HepG2 (cell line): ENCODE measurements around the gene PDE4D. TPM values are rescaled to one million over a fixed set of nuclear protein-coding genes. Genes with fewer than 3 reads are reported as not detected.

ENCODE experiments used
- ATAC-seq: fragments of 200-7000 bp; cut with Tn5 transposase; 3 replicates; pipeline ENCODE4 v1.9.1; 2020; ENCODE audit warnings: mild to moderate bottlenecking, moderate library complexity
- BruUV-seq: library from RNA; stranded (reverse); fragments of 400-500 nt; replicated peaks from 2 replicates; lab custom pipeline; 2021; lab: Mats Ljungman, UMichigan
- CTCF ChIA-PET: fragments of 300-600 bp; formaldehyde crosslinking; extraction: SDS; loops from one replicate; lab custom pipeline; 2021; ENCODE audit warnings: low total read pairs, inconsistent platforms, low intra/inter-chr PET ratio; lab: Yijun Ruan, JAX
- POLR2A ChIA-PET: fragments of 350-600 bp; sonication (Branson Sonifier 250); formaldehyde crosslinking; loops from one replicate; lab custom pipeline; 2020; ENCODE audit warnings: antibody characterized with exemption, inconsistent platforms; lab: Yijun Ruan, JAX
- DNase-seq: peaks from one replicate; pipeline ENCODE4 v3.0.0-alpha.2; 2015; ENCODE audit warnings: low spot score
- FAIRE-seq: peaks from 3 replicates; lab custom pipeline; 2011; peaks lifted over from hg19 to GRCh38; lab: Jason Lieb, UNC
- H2AFZ ChIP-seq: one replicate; pipeline ENCODE4 v1.6.1; 2011; ENCODE audit warnings: low read length, inconsistent platforms
- H3K27ac ChIP-seq: fragments of 300-600 bp; 3 replicates; pipeline ENCODE4 v1.8.0; 2011; ENCODE audit warnings: mixed run types, mild to moderate bottlenecking, mixed read lengths, low read length, inconsistent platforms; ENCODE audit not compliant: insufficient read depth; ENCODE audit errors: extremely low read length
- H3K27me3 ChIP-seq, 2 experiments: fragments of 200-600 bp in 1 of 2; 2 replicates in 1 of 2; 3 replicates in 1 of 2; pipeline versions ENCODE4 v1.6.0 to v1.8.0; 2011; ENCODE audit warnings: low read length in 2 of 2, mild to moderate bottlenecking in 2 of 2, moderate library complexity in 2 of 2, inconsistent platforms in 1 of 2; ENCODE audit not compliant: insufficient read depth in 2 of 2, control insufficient read depth in 1 of 2
- H3K36me3 ChIP-seq, 2 experiments: fragments of 200-600 bp in 1 of 2; replicated peaks in 1 of 2; 2 replicates in 1 of 2; 3 replicates in 1 of 2; pipeline versions ENCODE4 v1.5.1 to v1.8.0; 2011; ENCODE audit warnings: low read length in 2 of 2, inconsistent platforms in 1 of 2; ENCODE audit not compliant: insufficient read depth in 2 of 2, control insufficient read depth in 1 of 2
- H3K4me1 ChIP-seq: 2 replicates; pipeline ENCODE4 v1.5.1; 2012; ENCODE audit warnings: low read length, inconsistent platforms; ENCODE audit not compliant: insufficient read depth
- H3K4me2 ChIP-seq: 2 replicates; pipeline ENCODE4 v1.6.0; 2011; ENCODE audit warnings: low read depth, low read length, inconsistent platforms
- H3K4me3 ChIP-seq, 3 experiments: fragments of 200-600 bp in 1 of 3; sonication (generic), shearing (Covaris generic) in 1 of 3; replicated peaks in 1 of 3; 2 replicates each; pipeline ENCODE4 v1.5.1; 2011 to 2016; ENCODE audit warnings: low read length in 3 of 3, inconsistent platforms in 2 of 3, low read depth in 2 of 3, mild to moderate bottlenecking in 2 of 3, control low read depth in 1 of 3, mixed read lengths in 1 of 3; ENCODE audit not compliant: insufficient read depth in 1 of 3
- H3K79me2 ChIP-seq: one replicate; pipeline ENCODE4 v1.6.1; 2011; ENCODE audit warnings: low read length, inconsistent platforms; ENCODE audit not compliant: insufficient read depth
- H3K9ac ChIP-seq: 2 replicates; pipeline ENCODE4 v1.6.0; 2011; ENCODE audit warnings: mild to moderate bottlenecking, low read depth, low read length, inconsistent platforms; ENCODE audit not compliant: insufficient read depth
- H3K9me3 ChIP-seq: 2 replicates; pipeline ENCODE4 v1.5.1; 2012; ENCODE audit warnings: mild to moderate bottlenecking, low read length
- H4K20me1 ChIP-seq: 2 replicates; pipeline ENCODE4 v1.6.0; 2011; ENCODE audit warnings: inconsistent platforms, mild to moderate bottlenecking, low read length, moderate library complexity; ENCODE audit not compliant: insufficient read depth
- IRF2 ChIP-seq: IDR thresholded peaks from 2 replicates; pipeline ENCODE4 v1.6.1; 2018; ENCODE audit warnings: missing genetic modification reagents, missing compliant biosample characterization
- MXI1 ChIP-seq: IDR thresholded peaks from 3 replicates; pipeline ENCODE4 v1.6.1; 2012; ENCODE audit warnings: low read depth, low read length, inconsistent platforms, borderline replicate concordance
- POGK ChIP-seq: sonication (generic); formaldehyde crosslinking; conservative IDR thresholded peaks from 2 replicates; pipeline ENCODE4 v1.8.0; 2022; ENCODE audit warnings: mild to moderate bottlenecking, moderate library complexity, missing genetic modification reagents
- POLR2G ChIP-seq: fragments of 200-400 bp; formaldehyde crosslinking; IDR thresholded peaks from 2 replicates; pipeline ENCODE4 v1.6.1; 2018; ENCODE audit warnings: mild to moderate bottlenecking, low read depth, low read length, moderate library complexity
- RORA ChIP-seq: sonication (generic); formaldehyde crosslinking; IDR thresholded peaks from 2 replicates; pipeline ENCODE4 v1.5.0; 2020; ENCODE audit warnings: mild to moderate bottlenecking, missing genetic modification reagents, moderate library complexity
- SRSF4 ChIP-seq: fragments of 200-400 bp; formaldehyde crosslinking; IDR thresholded peaks from one replicate; pipeline ENCODE4 v1.6.1; 2018; ENCODE audit warnings: mild to moderate bottlenecking, low read depth, low read length, moderate library complexity; ENCODE audit not compliant: poor library complexity, severe bottlenecking
- TRIM22 ChIP-seq: fragments of 450-650 bp; IDR thresholded peaks from 2 replicates; pipeline ENCODE4 v1.6.1; 2017
- ZBTB3 ChIP-seq: sonication (generic); formaldehyde crosslinking; IDR thresholded peaks from 2 replicates; pipeline ENCODE4 v1.4.0; 2020; ENCODE audit warnings: low read depth, mild to moderate bottlenecking, moderate library complexity, missing genetic modification reagents, borderline replicate concordance
- ZNF260 ChIP-seq: sonication (generic); formaldehyde crosslinking; IDR thresholded peaks from 2 replicates; pipeline ENCODE4 v1.4.0; 2020; ENCODE audit warnings: missing genetic modification reagents, low read depth, mild to moderate bottlenecking, borderline replicate concordance
- ZNF30 ChIP-seq: sonication (generic); formaldehyde crosslinking; IDR thresholded peaks from 2 replicates; pipeline ENCODE4 v1.5.0; 2020; ENCODE audit warnings: mild to moderate bottlenecking, missing genetic modification reagents
- ZNF530 ChIP-seq: sonication (generic); formaldehyde crosslinking; IDR thresholded peaks from 2 replicates; pipeline ENCODE4 v1.5.0; 2020; ENCODE audit warnings: low read depth, mild to moderate bottlenecking, missing genetic modification reagents
- ZNF652 ChIP-seq: IDR thresholded peaks from 2 replicates; pipeline ENCODE4 v1.6.1; 2016; ENCODE audit warnings: low read depth, borderline replicate concordance
- ZNF704 ChIP-seq: sonication (generic); formaldehyde crosslinking; IDR thresholded peaks from 2 replicates; pipeline ENCODE4 v1.8.1; 2023; ENCODE audit warnings: mild to moderate bottlenecking, inconsistent platforms, moderate library complexity, missing genetic modification reagents, borderline replicate concordance
- ZNF772 ChIP-seq: sonication (generic); formaldehyde crosslinking; IDR thresholded peaks from 2 replicates; pipeline ENCODE4 v1.5.0; 2020; ENCODE audit warnings: mild to moderate bottlenecking, missing genetic modification reagents
- WGBS: methylation state at CpG from one replicate; pipeline ENCODE4 v1.1.6; 2017; ENCODE audit warnings: low lambda C conversion rate; 5-methylcytosine and 5-hydroxymethylcytosine counted together
- in situ Hi-C: cut with HindIII; loops from 2 replicates; pipeline ENCODE4 v1.10.0; 2017; ENCODE audit warnings: low pct_unique_long_range_greater_than_20kb; ENCODE audit not compliant: extremely low pct_ligation_motif_present
- intact Hi-C: fragments of 100-400 bp; cut with micrococcal nuclease; formaldehyde crosslinking; loops from one replicate; pipeline ENCODE4 v1.10.0; 2022; ENCODE audit not compliant: unreplicated experiment
- polyA plus RNA-seq, 8 experiments: library from polyadenylated mRNA; depleted of rRNA in 3 of 8; stranded (reverse) in 7 of 8; unstranded in 1 of 8; fragments of >200 nt; fragmentation: Illumina TruSeq in 4 of 8; extraction: Trizol in 4 of 8; gene quantifications; 2 replicates each; pipeline versions ENCODE4 v1.2.1 to v1.2.3, GENCODE V29; 2011 to 2016; ENCODE audit warnings: low read depth in 4 of 8, missing spikeins in 1 of 8, mixed read lengths in 1 of 8; ENCODE audit not compliant: insufficient read depth in 1 of 8
- total RNA-seq, 5 experiments: library from RNA; depleted of rRNA; stranded (reverse); fragments of >200 nt; fragmentation: Illumina TruSeq; extraction: Trizol; gene quantifications; 2 replicates each; pipeline ENCODE4 v1.2.3, GENCODE V29; 2016; ENCODE audit warnings: low read depth in 1 of 5
- TF ChIP-seq, protein P1 (sequence below): sonication (generic); formaldehyde crosslinking; IDR thresholded peaks from 2 replicates; pipeline ENCODE4 v1.4.0; 2020; ENCODE audit warnings: mild to moderate bottlenecking, missing genetic modification reagents
- TF ChIP-seq, protein P2 (sequence below): IDR thresholded peaks from 2 replicates; pipeline ENCODE4 v1.6.1; 2016; ENCODE audit warnings: control low read depth

PDE4D gene
- total and polyA plus RNA-seq, 2 of the 13 experiments (the other 11 are each of a cell fraction or from before 2014, with no cell fraction given): 7.0 to 12.2 TPM

DNA sequence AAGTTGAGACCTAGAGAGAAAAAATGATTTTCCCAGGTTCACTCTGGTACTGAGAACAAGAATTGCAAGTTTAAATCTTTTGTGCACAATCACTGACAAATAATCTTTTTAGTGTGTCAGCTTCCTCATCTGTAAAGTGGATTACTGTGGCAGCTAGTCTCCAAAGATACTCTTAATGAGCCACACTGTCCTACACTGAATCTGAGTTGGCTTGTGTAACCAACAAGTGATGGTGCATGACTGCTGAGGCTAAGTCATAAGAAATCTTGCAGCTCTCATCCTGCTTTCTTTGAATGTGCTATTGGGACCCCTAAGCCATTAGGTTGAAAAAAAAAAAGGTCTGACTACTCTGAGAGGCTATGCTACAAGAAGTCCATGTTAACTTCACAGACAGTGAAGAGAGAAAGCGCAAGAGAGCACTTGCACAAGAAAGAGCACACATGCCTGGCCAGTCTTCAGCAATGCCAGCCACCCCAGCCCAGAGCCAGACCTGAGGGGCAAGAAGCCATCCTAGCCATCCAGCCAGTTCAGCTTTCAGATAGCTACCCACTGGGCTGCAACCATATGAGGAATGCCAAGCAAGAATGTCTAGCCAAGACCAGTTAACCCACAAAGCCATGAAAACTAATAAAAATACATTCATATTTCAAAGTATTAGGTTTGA, 891.2 kb downstream of the PDE4D start (continued):
- TF ChIP-seq ZNF30: no peak
- no peak for TF ChIP-seq ZNF772 (CRISPR knock-in tag)
- no peak for TF ChIP-seq SRSF4
- no peak for TF ChIP-seq ZNF260 (CRISPR knock-in tag)
- TF ChIP-seq IRF2 (CRISPR knock-in tag): no peak
- TF ChIP-seq, protein P1, sequence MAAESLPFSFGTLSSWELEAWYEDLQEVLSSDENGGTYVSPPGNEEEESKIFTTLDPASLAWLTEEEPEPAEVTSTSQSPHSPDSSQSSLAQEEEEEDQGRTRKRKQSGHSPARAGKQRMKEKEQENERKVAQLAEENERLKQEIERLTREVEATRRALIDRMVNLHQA (CRISPR knock-in tag): no peak
- no peak for TF ChIP-seq MXI1
- no peak for TF ChIP-seq ZNF652 (CRISPR knock-in tag)
- TF ChIP-seq, all 625 proteins: peak for 0

DNA sequence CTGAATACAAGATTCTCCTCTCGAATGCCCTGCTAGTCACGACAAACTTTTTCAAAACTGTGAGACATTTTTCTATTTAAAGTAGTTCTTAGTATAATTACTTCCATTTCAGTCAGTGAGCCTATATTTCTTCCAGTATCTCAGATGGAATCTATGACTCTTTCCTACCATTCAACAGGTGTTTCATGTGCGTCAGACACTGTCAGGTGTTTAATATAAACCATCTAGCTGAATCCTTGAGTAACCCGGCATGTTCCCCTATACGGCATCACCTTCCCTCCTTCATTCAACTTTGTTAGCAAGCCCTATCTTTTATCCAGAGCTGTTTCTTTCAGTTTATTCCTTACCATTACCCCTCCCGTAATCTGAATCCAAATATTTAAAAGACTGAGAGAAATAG, 891.8 kb downstream of the PDE4D start:
- Histone ChIP-seq H2AFZ (no peak overlapping the region), H3K4me3 (no peak overlapping the region), H3K4me2 (no peak overlapping the region), H3K27me3 (no peaks in the 10 kb centered on the region; a peak in 1 of 5 replicates), H3K4me1 (no peaks in the 10 kb centered on the region), H3K36me3 (no peaks in the 10 kb centered on the region), H3K9ac (no peak overlapping the region), H3K79me2 (no peaks in the 10 kb centered on the region), H4K20me1 (peaks cover 2% of the 10 kb centered on the region; the same call in 1 of the 2 replicates), H3K9me3 (no peaks in the 10 kb centered on the region), H3K27ac (no peak overlapping the region)
- no peak for ATAC-seq
- WGBS: 61% methylated on average over 6 of the region's 6 CpGs
- no TSS peak for BruUV-seq
- in situ Hi-C loops (loop anchor here (10.0 kb wide), 1 partner anchor 117 kb away; no protein-coding TSS in a partner anchor), intact Hi-C loops (no loop called here)
- ChIA-PET POLR2A (no interaction called here), CTCF (no interaction called here)
- no peak for FAIRE-seq
- DNase-seq: no peak
- TF ChIP-seq RORA (CRISPR knock-in tag) (no peak), POLR2G (no peak), ZBTB3 (CRISPR knock-in tag) (no peak), ZNF704 (CRISPR knock-in tag) (no peak), ZNF530 (CRISPR knock-in tag) (no peak), POGK (CRISPR knock-in tag) (no peak), TRIM22 (no peak)
- TF ChIP-seq, protein P2, sequence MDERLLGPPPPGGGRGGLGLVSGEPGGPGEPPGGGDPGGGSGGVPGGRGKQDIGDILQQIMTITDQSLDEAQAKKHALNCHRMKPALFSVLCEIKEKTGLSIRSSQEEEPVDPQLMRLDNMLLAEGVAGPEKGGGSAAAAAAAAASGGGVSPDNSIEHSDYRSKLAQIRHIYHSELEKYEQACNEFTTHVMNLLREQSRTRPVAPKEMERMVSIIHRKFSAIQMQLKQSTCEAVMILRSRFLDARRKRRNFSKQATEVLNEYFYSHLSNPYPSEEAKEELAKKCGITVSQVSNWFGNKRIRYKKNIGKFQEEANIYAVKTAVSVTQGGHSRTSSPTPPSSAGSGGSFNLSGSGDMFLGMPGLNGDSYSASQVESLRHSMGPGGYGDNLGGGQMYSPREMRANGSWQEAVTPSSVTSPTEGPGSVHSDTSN: no peak
